Ishikawa (cell line): ENCODE measurements around the gene SSBP3.

Experiments
- CEBPB ChIP-seq: IDR thresholded peaks from 2 replicates; pipeline ENCODE4 v1.6.1; 2012
- CREB1 ChIP-seq: IDR thresholded peaks from 2 replicates; pipeline ENCODE4 v1.6.1; 2012; ENCODE audit warnings: low read depth
- EGR1 ChIP-seq: IDR thresholded peaks from 2 replicates; pipeline ENCODE4 v1.6.1; 2012
- EP300 ChIP-seq: IDR thresholded peaks from 2 replicates; pipeline ENCODE4 v1.6.1; 2012; ENCODE audit warnings: borderline replicate concordance
- FOXM1 ChIP-seq: IDR thresholded peaks from 2 replicates; pipeline ENCODE4 v1.6.1; 2012; ENCODE audit warnings: low read depth, borderline replicate concordance
- MAX ChIP-seq: IDR thresholded peaks from 2 replicates; pipeline ENCODE4 v1.6.1; 2012
- NFIC ChIP-seq: IDR thresholded peaks from 2 replicates; pipeline ENCODE4 v1.6.1; 2012
- RAD21 ChIP-seq: IDR thresholded peaks from 2 replicates; pipeline ENCODE4 v1.6.1; 2012; ENCODE audit warnings: low read depth
- TAF1 ChIP-seq: IDR thresholded peaks from 2 replicates; pipeline ENCODE4 v1.6.1; 2012; ENCODE audit warnings: low read depth, mild to moderate bottlenecking
- TCF12 ChIP-seq: IDR thresholded peaks from 2 replicates; pipeline ENCODE4 v1.6.1; 2012; ENCODE audit warnings: low read depth
- TEAD4 ChIP-seq: IDR thresholded peaks from 2 replicates; pipeline ENCODE4 v1.6.1; 2012
- USF1 ChIP-seq: IDR thresholded peaks from 2 replicates; pipeline ENCODE4 v1.6.1; 2012
- YY1 ChIP-seq: IDR thresholded peaks from 2 replicates; pipeline ENCODE4 v1.6.1; 2012; ENCODE audit warnings: low read depth
- ZBTB7A ChIP-seq: IDR thresholded peaks from 2 replicates; pipeline ENCODE4 v1.6.1; 2012; ENCODE audit warnings: low read depth
- TF ChIP-seq, protein P1 (sequence below): IDR thresholded peaks from 2 replicates; pipeline ENCODE4 v1.6.1; 2012; ENCODE audit warnings: low read depth, mild to moderate bottlenecking

Gene SSBP3

DNA sequence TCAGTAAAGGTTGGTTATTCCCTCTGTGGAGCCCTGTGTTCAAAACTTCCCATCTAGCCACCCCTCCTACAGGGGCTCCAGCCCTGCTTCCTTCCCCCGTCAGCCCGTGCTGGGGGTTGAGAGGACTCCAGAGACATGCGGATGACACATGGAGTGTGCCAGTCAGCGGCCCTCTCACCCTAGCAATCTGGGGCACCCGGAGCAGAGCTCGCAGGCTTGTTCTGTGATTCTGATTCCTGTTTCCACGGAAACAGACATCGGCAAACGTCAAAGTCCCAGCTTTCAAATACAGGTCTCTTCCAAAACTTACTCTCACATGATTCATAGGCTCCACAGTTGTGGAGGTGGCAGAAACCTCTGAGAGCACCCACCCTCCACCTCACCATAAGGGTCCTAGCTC lies 9.8 kb upstream of the SSBP3 start:
- no peak for TF ChIP-seq EP300
- no peak for TF ChIP-seq TCF12
- TF ChIP-seq ZBTB7A, result no peak
- TF ChIP-seq, protein P1, sequence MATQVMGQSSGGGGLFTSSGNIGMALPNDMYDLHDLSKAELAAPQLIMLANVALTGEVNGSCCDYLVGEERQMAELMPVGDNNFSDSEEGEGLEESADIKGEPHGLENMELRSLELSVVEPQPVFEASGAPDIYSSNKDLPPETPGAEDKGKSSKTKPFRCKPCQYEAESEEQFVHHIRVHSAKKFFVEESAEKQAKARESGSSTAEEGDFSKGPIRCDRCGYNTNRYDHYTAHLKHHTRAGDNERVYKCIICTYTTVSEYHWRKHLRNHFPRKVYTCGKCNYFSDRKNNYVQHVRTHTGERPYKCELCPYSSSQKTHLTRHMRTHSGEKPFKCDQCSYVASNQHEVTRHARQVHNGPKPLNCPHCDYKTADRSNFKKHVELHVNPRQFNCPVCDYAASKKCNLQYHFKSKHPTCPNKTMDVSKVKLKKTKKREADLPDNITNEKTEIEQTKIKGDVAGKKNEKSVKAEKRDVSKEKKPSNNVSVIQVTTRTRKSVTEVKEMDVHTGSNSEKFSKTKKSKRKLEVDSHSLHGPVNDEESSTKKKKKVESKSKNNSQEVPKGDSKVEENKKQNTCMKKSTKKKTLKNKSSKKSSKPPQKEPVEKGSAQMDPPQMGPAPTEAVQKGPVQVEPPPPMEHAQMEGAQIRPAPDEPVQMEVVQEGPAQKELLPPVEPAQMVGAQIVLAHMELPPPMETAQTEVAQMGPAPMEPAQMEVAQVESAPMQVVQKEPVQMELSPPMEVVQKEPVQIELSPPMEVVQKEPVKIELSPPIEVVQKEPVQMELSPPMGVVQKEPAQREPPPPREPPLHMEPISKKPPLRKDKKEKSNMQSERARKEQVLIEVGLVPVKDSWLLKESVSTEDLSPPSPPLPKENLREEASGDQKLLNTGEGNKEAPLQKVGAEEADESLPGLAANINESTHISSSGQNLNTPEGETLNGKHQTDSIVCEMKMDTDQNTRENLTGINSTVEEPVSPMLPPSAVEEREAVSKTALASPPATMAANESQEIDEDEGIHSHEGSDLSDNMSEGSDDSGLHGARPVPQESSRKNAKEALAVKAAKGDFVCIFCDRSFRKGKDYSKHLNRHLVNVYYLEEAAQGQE, result no peak
- TF ChIP-seq USF1, result no peak
- no peak for TF ChIP-seq EGR1
- no peak for TF ChIP-seq MAX
- no peak for TF ChIP-seq YY1
- no peak for TF ChIP-seq CREB1
- no peak for TF ChIP-seq NFIC
- TF ChIP-seq FOXM1, result no peak

GRCh38 chr1:54415533-54415932 lies 9.3 kb upstream of the SSBP3 start:
- TF ChIP-seq CEBPB, result no peak
- TF ChIP-seq, protein P1, result no peak
- TF ChIP-seq ZBTB7A, result no peak
- TF ChIP-seq TAF1, result no peak
- TF ChIP-seq NFIC, result no peak
- TF ChIP-seq TCF12, result no peak
- no peak for TF ChIP-seq EP300
- TF ChIP-seq MAX, result no peak
- TF ChIP-seq YY1, result no peak
- TF ChIP-seq FOXM1, result no peak
- no peak for TF ChIP-seq USF1
- TF ChIP-seq RAD21, result no peak
- no peak for TF ChIP-seq CREB1
- no peak for TF ChIP-seq TEAD4
- TF ChIP-seq EGR1, result no peak

- no peak for TF ChIP-seq USF1
- TF ChIP-seq CEBPB, result no peak
Observed at GRCh38 chr1:54413732-54414131, 7.5 kb upstream of the SSBP3 start.

DNA sequence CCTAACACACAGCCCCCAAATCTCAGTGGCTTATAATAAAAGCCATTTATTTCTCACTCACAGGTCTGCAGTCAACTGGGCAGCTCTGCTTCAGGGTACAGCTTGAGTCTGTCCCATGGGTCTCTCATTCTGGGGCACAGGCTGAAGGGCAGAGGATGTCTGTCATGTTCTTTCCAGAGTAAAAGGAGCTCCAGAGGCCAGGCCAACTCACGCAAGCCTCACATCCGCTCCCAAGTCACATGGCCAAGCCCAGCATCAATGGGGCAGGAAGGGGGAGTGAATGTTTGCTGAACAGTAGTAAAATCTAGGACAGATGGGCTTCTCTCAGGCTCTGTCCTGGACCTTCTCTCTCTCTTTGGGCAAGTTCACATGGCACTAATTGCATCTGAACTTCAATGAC lies 7.1 kb upstream of the SSBP3 start:
- TF ChIP-seq TAF1 (no peak), CEBPB (no peak), TCF12 (no peak), FOXM1 (no peak), MAX (no peak), ZBTB7A (no peak), EP300 (no peak), YY1 (no peak), TEAD4 (no peak), NFIC (no peak), CREB1 (no peak), EGR1 (no peak), USF1 (no peak), RAD21 (no peak)
- TF ChIP-seq, protein P1, result no peak
